GM23338 (cell line): ENCODE measurements around the gene CCDC9B. TPM values are rescaled to one million over a fixed set of nuclear protein-coding genes. Genes with fewer than 3 reads are reported as not detected.

Source experiments
- ATAC-seq: fragments of 200-7000 bp; cut with Tn5 transposase; 3 replicates; pipeline ENCODE4 v1.9.1; 2020
- DNase-seq: peaks from one replicate; pipeline ENCODE4 v3.0.0-alpha.2; 2015; ENCODE audit warnings: low spot score
- H2AFZ ChIP-seq: fragments of 200-600 bp; sonication (generic); 2 replicates; pipeline ENCODE4 v1.8.0; 2016; ENCODE audit warnings: antibody characterized with exemption, mild to moderate bottlenecking, moderate library complexity
- H3F3A ChIP-seq: fragments of 200-600 bp; sonication (generic); replicated peaks from 2 replicates; pipeline ENCODE4 v1.8.0; 2017; ENCODE audit warnings: antibody characterized with exemption, mixed run types, low read depth
- H3K27ac ChIP-seq: fragments of 200-600 bp; sonication (generic); 2 replicates; pipeline ENCODE4 v1.6.1; 2016; ENCODE audit warnings: low read depth
- H3K27me3 ChIP-seq: fragments of 200-600 bp; sonication (generic); 2 replicates; pipeline ENCODE4 v1.8.0; 2016; ENCODE audit warnings: mild to moderate bottlenecking, mixed run types, moderate library complexity; ENCODE audit not compliant: insufficient read depth
- H3K36me3 ChIP-seq: fragments of 200-600 bp; sonication (generic); 2 replicates; pipeline ENCODE4 v1.8.0; 2016; ENCODE audit warnings: mild to moderate bottlenecking; ENCODE audit not compliant: insufficient read depth
- H3K4me1 ChIP-seq: fragments of 200-600 bp; sonication (generic); 2 replicates; pipeline ENCODE4 v1.8.0; 2016; ENCODE audit warnings: mild to moderate bottlenecking, moderate library complexity; ENCODE audit not compliant: insufficient read depth
- H3K4me2 ChIP-seq: fragments of 200-600 bp; sonication (generic); 2 replicates; pipeline ENCODE4 v1.7.1; 2017; ENCODE audit warnings: mixed run types
- H3K4me3 ChIP-seq: fragments of 200-600 bp; sonication (generic); 2 replicates; pipeline ENCODE4 v1.6.1; 2016; ENCODE audit warnings: mixed run types
- H3K79me2 ChIP-seq: fragments of 200-600 bp; sonication (generic); replicated peaks from 2 replicates; pipeline ENCODE4 v1.8.0; 2017; ENCODE audit warnings: mild to moderate bottlenecking; ENCODE audit not compliant: insufficient read depth
- H3K9me2 ChIP-seq: fragments of 200-600 bp; sonication (generic); 2 replicates; pipeline ENCODE4 v1.8.0; 2017; ENCODE audit not compliant: insufficient read depth
- H4K20me1 ChIP-seq: fragments of 200-600 bp; sonication (generic); replicated peaks from 2 replicates; pipeline ENCODE4 v1.8.0; 2017; ENCODE audit warnings: mild to moderate bottlenecking; ENCODE audit not compliant: insufficient read depth
- H3K27ac Mint-ChIP-seq: 2 replicates; pipeline ENCODE4 v1.8.0; 2020; ENCODE audit warnings: inconsistent platforms, mild to moderate bottlenecking, moderate library complexity, mixed read lengths
- H3K27me3 Mint-ChIP-seq: 3 replicates; pipeline ENCODE4 v1.8.0; 2022; ENCODE audit warnings: low read depth, mild to moderate bottlenecking, moderate library complexity, mixed read lengths, inconsistent platforms; ENCODE audit not compliant: insufficient read depth, poor library complexity
- H3K36me3 Mint-ChIP-seq: 3 replicates; pipeline ENCODE4 v1.8.0; 2021; ENCODE audit warnings: low read depth, mild to moderate bottlenecking, inconsistent platforms, moderate library complexity, mixed read lengths
- H3K4me1 Mint-ChIP-seq: 3 replicates; pipeline ENCODE4 v1.8.0; 2020; ENCODE audit warnings: mild to moderate bottlenecking, inconsistent platforms, mixed read lengths
- H3K4me3 Mint-ChIP-seq: 3 replicates; pipeline ENCODE4 v1.8.0; 2021; ENCODE audit warnings: moderate library complexity, mild to moderate bottlenecking, inconsistent platforms, mixed read lengths
- H3K9me3 Mint-ChIP-seq: 3 replicates; pipeline ENCODE4 v1.8.0; 2020; ENCODE audit warnings: moderate library complexity, mild to moderate bottlenecking, inconsistent platforms, mixed read lengths
- CREB1 ChIP-seq: fragments of 250-450 bp; sonication (Bioruptor Pico); IDR thresholded peaks from 2 replicates; pipeline ENCODE4 v1.5.0; 2020; ENCODE audit warnings: low read depth, mild to moderate bottlenecking, moderate library complexity
- EZH2 ChIP-seq: fragments of 200-600 bp; sonication (generic); IDR thresholded peaks from one replicate; pipeline ENCODE4 v1.8.0; 2017; ENCODE audit warnings: antibody characterized with exemption, mild to moderate bottlenecking, low read depth; ENCODE audit not compliant: unreplicated experiment
- EZH2phosphoT487 ChIP-seq: fragments of 200-600 bp; sonication (generic); IDR thresholded peaks from one replicate; pipeline ENCODE4 v1.8.1; 2018; ENCODE audit warnings: antibody characterized with exemption; ENCODE audit not compliant: unreplicated experiment
- JUNB ChIP-seq: IDR thresholded peaks from one replicate; pipeline ENCODE4 v1.6.1; 2016; ENCODE audit warnings: antibody characterized with exemption; ENCODE audit not compliant: unreplicated experiment
- NANOG ChIP-seq: IDR thresholded peaks from 2 replicates; pipeline ENCODE4 v1.6.1; 2016; ENCODE audit warnings: antibody characterized with exemption, borderline replicate concordance
- POLR2AphosphoS5 ChIP-seq: IDR thresholded peaks from 2 replicates; pipeline ENCODE4 v1.6.1; 2016; ENCODE audit warnings: antibody characterized with exemption, low read depth
- REST ChIP-seq: IDR thresholded peaks from one replicate; pipeline ENCODE4 v1.6.1; 2018; ENCODE audit warnings: antibody characterized with exemption; ENCODE audit not compliant: unreplicated experiment
- STAT1 ChIP-seq: IDR thresholded peaks from one replicate; pipeline ENCODE4 v1.6.1; 2016; ENCODE audit warnings: antibody characterized with exemption; ENCODE audit not compliant: unreplicated experiment
- ZNF114 ChIP-seq: fragments of 250-450 bp; sonication (Bioruptor Pico); IDR thresholded peaks from 2 replicates; pipeline ENCODE4 v1.5.0; 2020; ENCODE audit warnings: mild to moderate bottlenecking, moderate library complexity
- ZNF331 ChIP-seq: fragments of 250-450 bp; sonication (Bioruptor Pico); IDR thresholded peaks from 2 replicates; pipeline ENCODE4 v1.5.0; 2020; ENCODE audit warnings: low read depth, mild to moderate bottlenecking, moderate library complexity
- polyA plus RNA-seq: library from polyadenylated mRNA; unstranded; fragments of >200 nt; fragmentation: Nextera tagmentation; extraction: Ambion mirVana; gene quantifications from 2 replicates; pipeline ENCODE4 v1.2.1, GENCODE V29; 2016
- total RNA-seq: library from RNA; depleted of rRNA; stranded (reverse); fragments of >200 nt; shearing (Covaris generic); gene quantifications from 2 replicates; pipeline ENCODE4 v1.2.3, GENCODE V29; 2014
- TF ChIP-seq, protein P1 (sequence below): fragments of 250-450 bp; sonication (Bioruptor Pico); IDR thresholded peaks from 2 replicates; pipeline ENCODE4 v1.5.0; 2020; ENCODE audit warnings: mild to moderate bottlenecking, moderate library complexity
- TF ChIP-seq, protein P2 (sequence below): IDR thresholded peaks from 2 replicates; pipeline ENCODE4 v1.6.1; 2016; ENCODE audit warnings: antibody characterized with exemption
- TF ChIP-seq, protein P3 (sequence below), 2 experiments: fragments of 200-600 bp in 1 of 2; sonication (generic) in 1 of 2; conservative IDR thresholded peaks; 2 replicates each; pipeline versions ENCODE4 v1.5.1 to v1.6.1; 2016 to 2017; ENCODE audit warnings: antibody characterized with exemption in 2 of 2, low read depth in 2 of 2, mild to moderate bottlenecking in 2 of 2, moderate library complexity in 1 of 2

CCDC9B gene
- total and polyA plus RNA-seq, 2 experiments from 2014 or later = 0.18 to 0.97 TPM

- ATAC-seq = no peak
Measured at GRCh38 chr15:40342416-40343320, 1.9 kb upstream of the CCDC9B start.

More at GRCh38 chr15:40342416-40343320, 1.9 kb upstream of the CCDC9B start:
- no peak for TF ChIP-seq JUNB
- TF ChIP-seq, protein P1, sequence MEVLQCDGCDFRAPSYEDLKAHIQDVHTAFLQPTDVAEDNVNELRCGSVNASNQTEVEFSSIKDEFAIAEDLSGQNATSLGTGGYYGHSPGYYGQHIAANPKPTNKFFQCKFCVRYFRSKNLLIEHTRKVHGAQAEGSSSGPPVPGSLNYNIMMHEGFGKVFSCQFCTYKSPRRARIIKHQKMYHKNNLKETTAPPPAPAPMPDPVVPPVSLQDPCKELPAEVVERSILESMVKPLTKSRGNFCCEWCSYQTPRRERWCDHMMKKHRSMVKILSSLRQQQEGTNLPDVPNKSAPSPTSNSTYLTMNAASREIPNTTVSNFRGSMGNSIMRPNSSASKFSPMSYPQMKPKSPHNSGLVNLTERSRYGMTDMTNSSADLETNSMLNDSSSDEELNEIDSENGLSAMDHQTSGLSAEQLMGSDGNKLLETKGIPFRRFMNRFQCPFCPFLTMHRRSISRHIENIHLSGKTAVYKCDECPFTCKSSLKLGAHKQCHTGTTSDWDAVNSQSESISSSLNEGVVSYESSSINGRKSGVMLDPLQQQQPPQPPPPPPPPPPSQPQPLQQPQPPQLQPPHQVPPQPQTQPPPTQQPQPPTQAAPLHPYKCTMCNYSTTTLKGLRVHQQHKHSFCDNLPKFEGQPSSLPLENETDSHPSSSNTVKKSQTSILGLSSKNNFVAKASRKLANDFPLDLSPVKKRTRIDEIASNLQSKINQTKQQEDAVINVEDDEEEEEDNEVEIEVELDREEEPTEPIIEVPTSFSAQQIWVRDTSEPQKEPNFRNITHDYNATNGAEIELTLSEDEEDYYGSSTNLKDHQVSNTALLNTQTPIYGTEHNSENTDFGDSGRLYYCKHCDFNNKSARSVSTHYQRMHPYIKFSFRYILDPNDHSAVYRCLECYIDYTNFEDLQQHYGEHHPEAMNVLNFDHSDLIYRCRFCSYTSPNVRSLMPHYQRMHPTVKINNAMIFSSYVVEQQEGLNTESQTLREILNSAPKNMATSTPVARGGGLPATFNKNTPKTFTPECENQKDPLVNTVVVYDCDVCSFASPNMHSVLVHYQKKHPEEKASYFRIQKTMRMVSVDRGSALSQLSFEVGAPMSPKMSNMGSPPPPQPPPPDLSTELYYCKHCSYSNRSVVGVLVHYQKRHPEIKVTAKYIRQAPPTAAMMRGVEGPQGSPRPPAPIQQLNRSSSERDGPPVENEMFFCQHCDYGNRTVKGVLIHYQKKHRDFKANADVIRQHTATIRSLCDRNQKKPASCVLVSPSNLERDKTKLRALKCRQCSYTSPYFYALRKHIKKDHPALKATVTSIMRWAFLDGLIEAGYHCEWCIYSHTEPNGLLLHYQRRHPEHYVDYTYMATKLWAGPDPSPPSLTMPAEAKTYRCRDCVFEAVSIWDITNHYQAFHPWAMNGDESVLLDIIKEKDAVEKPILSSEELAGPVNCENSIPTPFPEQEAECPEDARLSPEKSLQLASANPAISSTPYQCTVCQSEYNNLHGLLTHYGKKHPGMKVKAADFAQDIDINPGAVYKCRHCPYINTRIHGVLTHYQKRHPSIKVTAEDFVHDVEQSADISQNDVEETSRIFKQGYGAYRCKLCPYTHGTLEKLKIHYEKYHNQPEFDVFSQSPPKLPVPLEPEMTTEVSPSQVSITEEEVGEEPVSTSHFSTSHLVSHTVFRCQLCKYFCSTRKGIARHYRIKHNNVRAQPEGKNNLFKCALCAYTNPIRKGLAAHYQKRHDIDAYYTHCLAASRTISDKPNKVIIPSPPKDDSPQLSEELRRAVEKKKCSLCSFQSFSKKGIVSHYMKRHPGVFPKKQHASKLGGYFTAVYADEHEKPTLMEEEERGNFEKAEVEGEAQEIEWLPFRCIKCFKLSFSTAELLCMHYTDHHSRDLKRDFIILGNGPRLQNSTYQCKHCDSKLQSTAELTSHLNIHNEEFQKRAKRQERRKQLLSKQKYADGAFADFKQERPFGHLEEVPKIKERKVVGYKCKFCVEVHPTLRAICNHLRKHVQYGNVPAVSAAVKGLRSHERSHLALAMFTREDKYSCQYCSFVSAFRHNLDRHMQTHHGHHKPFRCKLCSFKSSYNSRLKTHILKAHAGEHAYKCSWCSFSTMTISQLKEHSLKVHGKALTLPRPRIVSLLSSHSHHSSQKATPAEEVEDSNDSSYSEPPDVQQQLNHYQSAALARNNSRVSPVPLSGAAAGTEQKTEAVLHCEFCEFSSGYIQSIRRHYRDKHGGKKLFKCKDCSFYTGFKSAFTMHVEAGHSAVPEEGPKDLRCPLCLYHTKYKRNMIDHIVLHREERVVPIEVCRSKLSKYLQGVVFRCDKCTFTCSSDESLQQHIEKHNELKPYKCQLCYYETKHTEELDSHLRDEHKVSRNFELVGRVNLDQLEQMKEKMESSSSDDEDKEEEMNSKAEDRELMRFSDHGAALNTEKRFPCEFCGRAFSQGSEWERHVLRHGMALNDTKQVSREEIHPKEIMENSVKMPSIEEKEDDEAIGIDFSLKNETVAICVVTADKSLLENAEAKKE = no peak
- TF ChIP-seq EZH2phosphoT487 = no peak
- TF ChIP-seq, protein P2, sequence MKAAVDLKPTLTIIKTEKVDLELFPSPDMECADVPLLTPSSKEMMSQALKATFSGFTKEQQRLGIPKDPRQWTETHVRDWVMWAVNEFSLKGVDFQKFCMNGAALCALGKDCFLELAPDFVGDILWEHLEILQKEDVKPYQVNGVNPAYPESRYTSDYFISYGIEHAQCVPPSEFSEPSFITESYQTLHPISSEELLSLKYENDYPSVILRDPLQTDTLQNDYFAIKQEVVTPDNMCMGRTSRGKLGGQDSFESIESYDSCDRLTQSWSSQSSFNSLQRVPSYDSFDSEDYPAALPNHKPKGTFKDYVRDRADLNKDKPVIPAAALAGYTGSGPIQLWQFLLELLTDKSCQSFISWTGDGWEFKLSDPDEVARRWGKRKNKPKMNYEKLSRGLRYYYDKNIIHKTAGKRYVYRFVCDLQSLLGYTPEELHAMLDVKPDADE = no peak
- no peak for TF ChIP-seq STAT1
- TF ChIP-seq CREB1 (CRISPR knock-in tag) = no peak
- TF ChIP-seq REST = no peak
- TF ChIP-seq, protein P3, sequence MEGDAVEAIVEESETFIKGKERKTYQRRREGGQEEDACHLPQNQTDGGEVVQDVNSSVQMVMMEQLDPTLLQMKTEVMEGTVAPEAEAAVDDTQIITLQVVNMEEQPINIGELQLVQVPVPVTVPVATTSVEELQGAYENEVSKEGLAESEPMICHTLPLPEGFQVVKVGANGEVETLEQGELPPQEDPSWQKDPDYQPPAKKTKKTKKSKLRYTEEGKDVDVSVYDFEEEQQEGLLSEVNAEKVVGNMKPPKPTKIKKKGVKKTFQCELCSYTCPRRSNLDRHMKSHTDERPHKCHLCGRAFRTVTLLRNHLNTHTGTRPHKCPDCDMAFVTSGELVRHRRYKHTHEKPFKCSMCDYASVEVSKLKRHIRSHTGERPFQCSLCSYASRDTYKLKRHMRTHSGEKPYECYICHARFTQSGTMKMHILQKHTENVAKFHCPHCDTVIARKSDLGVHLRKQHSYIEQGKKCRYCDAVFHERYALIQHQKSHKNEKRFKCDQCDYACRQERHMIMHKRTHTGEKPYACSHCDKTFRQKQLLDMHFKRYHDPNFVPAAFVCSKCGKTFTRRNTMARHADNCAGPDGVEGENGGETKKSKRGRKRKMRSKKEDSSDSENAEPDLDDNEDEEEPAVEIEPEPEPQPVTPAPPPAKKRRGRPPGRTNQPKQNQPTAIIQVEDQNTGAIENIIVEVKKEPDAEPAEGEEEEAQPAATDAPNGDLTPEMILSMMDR (conservative IDR thresholded peaks at IDR 0.05; ENCODE audit: low read depth in 2 of 2) = no peak
- no peak for TF ChIP-seq POLR2AphosphoS5
- TF ChIP-seq NANOG = no peak
- no peak for TF ChIP-seq EZH2
- no peak for TF ChIP-seq ZNF331 (CRISPR knock-in tag)
- no peak for TF ChIP-seq ZNF114 (CRISPR knock-in tag)
- no peaks in the 10 kb centered on the region for H3F3A ChIP-seq
- no peaks in the 10 kb centered on the region for H3K9me3 Mint-ChIP-seq
- H3K4me3 Mint-ChIP-seq = no peak overlapping the region
- H3K79me2 ChIP-seq = no peaks in the 10 kb centered on the region
- H3K4me2 ChIP-seq = no peak overlapping the region
- H3K4me1 Mint-ChIP-seq = peaks cover 36% of the 10 kb centered on the region
- H2AFZ ChIP-seq = no peak overlapping the region
- no peaks in the 10 kb centered on the region for H3K27me3 ChIP-seq
- no peaks in the 10 kb centered on the region for H4K20me1 ChIP-seq
- peaks cover 11% of the 10 kb centered on the region for H3K27me3 Mint-ChIP-seq
- H3K36me3 ChIP-seq = no peaks in the 10 kb centered on the region
- no peaks in the 10 kb centered on the region for H3K9me2 ChIP-seq
- peaks cover 2% of the 10 kb centered on the region; the same call in 1 of the 2 replicates for H3K4me1 ChIP-seq
- no peaks in the 10 kb centered on the region; the same call in 2 of the 3 replicates for H3K36me3 Mint-ChIP-seq
- DNase-seq = no peak
- no peak overlapping the region for H3K27ac Mint-ChIP-seq
- H3K4me3 ChIP-seq = no peak overlapping the region
- no peak overlapping the region for H3K27ac ChIP-seq
